ENCODE data around the gene EPHB4.
"Not testable (repeated sequence)": the region's sequence is repeated elsewhere in the genome, so short reads cannot be mapped to it uniquely, and the experiment has no call there.

DNA sequence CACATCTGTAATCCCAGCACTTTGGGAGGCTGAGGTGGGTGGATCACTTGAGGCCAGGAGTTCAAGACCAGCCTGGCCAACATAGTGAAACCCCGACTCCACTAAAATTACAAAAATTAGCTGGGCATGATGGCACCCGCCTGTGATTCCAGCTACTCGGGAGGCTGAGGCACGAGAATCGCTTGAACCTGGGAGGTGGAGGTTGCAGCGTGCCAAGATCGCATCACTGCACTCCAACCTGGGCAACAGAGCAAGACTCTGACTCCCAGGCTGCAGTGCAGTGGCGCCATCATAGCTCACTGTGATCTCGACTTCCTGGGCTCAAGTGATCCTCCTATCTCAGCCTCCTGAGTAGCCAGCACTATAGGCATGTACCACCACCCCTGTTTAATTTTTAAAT is 27.6 kb upstream of the EPHB4 start:
- TF ChIP-seq, protein P1, sequence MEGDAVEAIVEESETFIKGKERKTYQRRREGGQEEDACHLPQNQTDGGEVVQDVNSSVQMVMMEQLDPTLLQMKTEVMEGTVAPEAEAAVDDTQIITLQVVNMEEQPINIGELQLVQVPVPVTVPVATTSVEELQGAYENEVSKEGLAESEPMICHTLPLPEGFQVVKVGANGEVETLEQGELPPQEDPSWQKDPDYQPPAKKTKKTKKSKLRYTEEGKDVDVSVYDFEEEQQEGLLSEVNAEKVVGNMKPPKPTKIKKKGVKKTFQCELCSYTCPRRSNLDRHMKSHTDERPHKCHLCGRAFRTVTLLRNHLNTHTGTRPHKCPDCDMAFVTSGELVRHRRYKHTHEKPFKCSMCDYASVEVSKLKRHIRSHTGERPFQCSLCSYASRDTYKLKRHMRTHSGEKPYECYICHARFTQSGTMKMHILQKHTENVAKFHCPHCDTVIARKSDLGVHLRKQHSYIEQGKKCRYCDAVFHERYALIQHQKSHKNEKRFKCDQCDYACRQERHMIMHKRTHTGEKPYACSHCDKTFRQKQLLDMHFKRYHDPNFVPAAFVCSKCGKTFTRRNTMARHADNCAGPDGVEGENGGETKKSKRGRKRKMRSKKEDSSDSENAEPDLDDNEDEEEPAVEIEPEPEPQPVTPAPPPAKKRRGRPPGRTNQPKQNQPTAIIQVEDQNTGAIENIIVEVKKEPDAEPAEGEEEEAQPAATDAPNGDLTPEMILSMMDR (IDR thresholded peaks at IDR 0.05), result not testable (repeated sequence)
- TF ChIP-seq ZFX (IDR thresholded peaks at IDR 0.05; ENCODE audit: borderline replicate concordance), result not testable (repeated sequence)
